WERI-Rb-1 (cell line): ENCODE measurements around the gene SSBP4.
A peak's percentile ranks its signal among the peaks of the same experiment; 100 is the strongest.

ENCODE experiments used
- DNase-seq: peaks from one replicate; pipeline ENCODE4 v3.0.0-alpha.2; 2020
- H3K27ac ChIP-seq: fragments of 250-450 bp; sonication (Bioruptor Pico); 2 replicates; pipeline ENCODE4 v1.5.1; 2020; ENCODE audit warnings: mild to moderate bottlenecking, moderate library complexity
- H3K27me3 ChIP-seq: fragments of 250-450 bp; sonication (Bioruptor Pico); 2 replicates; pipeline ENCODE4 v1.5.1; 2021; ENCODE audit warnings: mild to moderate bottlenecking, low read depth, moderate library complexity; ENCODE audit not compliant: insufficient read depth, severe bottlenecking
- H3K36me3 ChIP-seq: fragments of 250-450 bp; sonication (Bioruptor Pico); 2 replicates; pipeline ENCODE4 v1.5.1; 2020; ENCODE audit warnings: mild to moderate bottlenecking, moderate library complexity
- H3K4me3 ChIP-seq: 2 replicates; pipeline ENCODE4 v1.5.1; 2011; ENCODE audit warnings: low read depth, mild to moderate bottlenecking, control low read depth, low read length
- H3K9me3 ChIP-seq: fragments of 250-450 bp; sonication (Bioruptor Pico); 2 replicates; pipeline ENCODE4 v1.5.1; 2021; ENCODE audit warnings: mild to moderate bottlenecking, moderate library complexity; ENCODE audit not compliant: severe bottlenecking
- TF ChIP-seq, protein P1 (sequence below): IDR thresholded peaks from 2 replicates; pipeline ENCODE4 v1.5.1; 2011; ENCODE audit warnings: low read depth, mild to moderate bottlenecking, control low read depth, inconsistent platforms, low read length

The SSBP4 gene

GRCh38 chr19:18388100-18388959, 30.9 kb upstream of the SSBP4 start:
- peak; percentile 85 for DNase-seq
- Histone ChIP-seq H3K27me3 (no peaks in the 10 kb centered on the region), H3K36me3 (peaks cover 11% of the 10 kb centered on the region), H3K4me3 (peak overlapping the region; percentile 4), H3K9me3 (peaks cover 4% of the 10 kb centered on the region), H3K27ac (no peak overlapping the region)
- TF ChIP-seq, protein P1, sequence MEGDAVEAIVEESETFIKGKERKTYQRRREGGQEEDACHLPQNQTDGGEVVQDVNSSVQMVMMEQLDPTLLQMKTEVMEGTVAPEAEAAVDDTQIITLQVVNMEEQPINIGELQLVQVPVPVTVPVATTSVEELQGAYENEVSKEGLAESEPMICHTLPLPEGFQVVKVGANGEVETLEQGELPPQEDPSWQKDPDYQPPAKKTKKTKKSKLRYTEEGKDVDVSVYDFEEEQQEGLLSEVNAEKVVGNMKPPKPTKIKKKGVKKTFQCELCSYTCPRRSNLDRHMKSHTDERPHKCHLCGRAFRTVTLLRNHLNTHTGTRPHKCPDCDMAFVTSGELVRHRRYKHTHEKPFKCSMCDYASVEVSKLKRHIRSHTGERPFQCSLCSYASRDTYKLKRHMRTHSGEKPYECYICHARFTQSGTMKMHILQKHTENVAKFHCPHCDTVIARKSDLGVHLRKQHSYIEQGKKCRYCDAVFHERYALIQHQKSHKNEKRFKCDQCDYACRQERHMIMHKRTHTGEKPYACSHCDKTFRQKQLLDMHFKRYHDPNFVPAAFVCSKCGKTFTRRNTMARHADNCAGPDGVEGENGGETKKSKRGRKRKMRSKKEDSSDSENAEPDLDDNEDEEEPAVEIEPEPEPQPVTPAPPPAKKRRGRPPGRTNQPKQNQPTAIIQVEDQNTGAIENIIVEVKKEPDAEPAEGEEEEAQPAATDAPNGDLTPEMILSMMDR, result peak; percentile 98

GRCh38 chr19:18388960-18389725, 30.1 kb upstream of the SSBP4 start:
- Histone ChIP-seq H3K36me3 (peaks cover 11% of the 10 kb centered on the region), H3K9me3 (peaks cover 4% of the 10 kb centered on the region), H3K27ac (no peak overlapping the region), H3K27me3 (no peaks in the 10 kb centered on the region), H3K4me3 (peak overlapping the region; percentile 4)
- no peak for DNase-seq
- TF ChIP-seq, protein P1, result no peak

- H3K9me3 ChIP-seq, result peaks cover 4% of the 10 kb centered on the region
- TF ChIP-seq, protein P1, result no peak
- H3K27ac ChIP-seq, result no peak overlapping the region
- peaks cover 11% of the 10 kb centered on the region for H3K36me3 ChIP-seq
- no peaks in the 10 kb centered on the region for H3K27me3 ChIP-seq
- H3K4me3 ChIP-seq, result no peak overlapping the region
- DNase-seq, result no peak
Measured at GRCh38 chr19:18389726-18390064, 29.5 kb upstream of the SSBP4 start.

DNA sequence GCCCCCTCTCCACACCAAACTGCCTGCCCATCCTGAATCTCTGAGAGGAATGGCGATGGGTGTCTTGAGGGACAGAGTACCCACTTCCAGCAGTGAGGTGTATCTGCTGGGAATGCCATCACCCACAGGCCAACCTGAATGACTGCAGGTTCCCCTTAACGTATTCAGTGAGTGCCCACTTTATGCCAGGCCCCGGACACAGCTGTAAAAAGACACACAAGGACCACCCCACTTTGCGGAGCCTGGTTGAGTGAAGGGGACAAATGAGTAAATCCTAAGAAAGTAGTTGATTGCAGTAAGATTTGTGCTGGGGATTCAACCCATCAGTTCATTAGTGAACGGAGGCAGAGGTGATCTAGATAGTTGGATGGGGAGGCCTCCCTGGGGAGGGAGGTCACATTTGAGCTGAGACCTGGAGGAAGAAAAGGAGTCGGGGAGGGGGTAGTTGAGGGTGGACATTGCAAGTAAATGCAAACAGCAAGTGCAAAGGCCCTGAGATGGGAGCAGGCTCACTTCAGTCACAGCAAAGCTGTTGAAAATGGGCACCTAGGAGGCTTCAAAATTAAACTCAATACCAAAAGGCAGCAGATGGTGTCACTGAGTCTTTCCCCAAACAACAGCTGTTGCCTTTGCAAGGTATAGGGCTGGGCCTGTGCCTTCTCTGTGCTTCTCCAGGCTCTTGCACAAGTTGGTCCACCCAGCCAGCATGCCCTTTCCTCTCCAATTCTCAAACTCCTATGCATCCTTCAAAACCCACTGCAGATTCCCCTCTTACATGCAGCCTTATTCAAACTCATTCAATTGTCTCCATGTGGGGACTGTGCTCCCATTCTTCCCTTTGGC, 28.9 kb upstream of the SSBP4 start:
- H3K4me3 ChIP-seq, result no peak overlapping the region
- DNase-seq, result no peak
- TF ChIP-seq, protein P1, result no peak
- H3K27me3 ChIP-seq, result no peaks in the 10 kb centered on the region
- no peak overlapping the region for H3K27ac ChIP-seq
- H3K9me3 ChIP-seq, result peaks cover 4% of the 10 kb centered on the region
- peaks cover 11% of the 10 kb centered on the region for H3K36me3 ChIP-seq

DNA sequence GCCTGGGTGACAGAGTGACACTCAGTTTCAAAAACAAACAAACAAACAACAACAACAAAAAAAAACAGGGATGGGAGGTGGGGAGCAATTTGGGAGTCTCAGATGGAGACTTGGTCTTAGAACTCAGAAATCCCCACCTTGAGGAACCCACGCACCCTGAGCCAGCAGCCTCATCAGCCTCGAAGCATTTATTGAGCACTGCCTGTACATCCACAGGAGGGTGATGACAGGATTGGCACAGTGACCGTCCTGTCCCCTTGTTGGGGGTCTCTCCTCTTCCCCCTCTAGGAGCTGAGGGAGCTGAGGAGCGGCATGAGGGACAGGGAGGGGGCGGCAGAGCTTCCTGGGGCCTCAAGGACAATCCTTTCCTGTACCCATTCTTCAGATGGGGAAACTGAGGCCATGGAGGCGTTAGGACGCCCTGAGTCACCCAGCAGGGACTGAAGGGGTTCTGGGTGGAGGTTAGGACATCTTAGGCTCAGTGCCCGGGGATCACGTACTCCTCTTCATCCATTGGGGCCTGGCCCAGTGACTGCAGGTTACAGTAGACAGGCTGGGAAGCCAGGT, 27.6 kb upstream of the SSBP4 start:
- Histone ChIP-seq H3K36me3 (peaks cover 11% of the 10 kb centered on the region), H3K27me3 (no peaks in the 10 kb centered on the region), H3K9me3 (peaks cover 4% of the 10 kb centered on the region), H3K27ac (no peak overlapping the region), H3K4me3 (no peak overlapping the region)
- DNase-seq, result no peak
- TF ChIP-seq, protein P1, result no peak
